HAP-1 (cell line): Measurements from ENCODE around the gene TAF8.
"Not testable (repeated sequence)": the region's sequence is repeated elsewhere in the genome, so short reads cannot be mapped to it uniquely, and the experiment has no call there.

ENCODE experiments used
- DNase-seq, 2 experiments: peaks; one replicate each; pipeline ENCODE4 v3.0.0-alpha.2; 2016 to 2020; ENCODE audit warnings: low spot score in 2 of 2
- H3K27me3 ChIP-seq: fragments of 250-450 bp; sonication (Bioruptor Pico); 2 replicates; pipeline ENCODE4 v1.5.1; 2020; ENCODE audit warnings: low read depth, mild to moderate bottlenecking, moderate library complexity
- H3K36me3 ChIP-seq: fragments of 250-450 bp; sonication (Bioruptor Pico); replicated peaks from 2 replicates; pipeline ENCODE4 v1.5.1; 2020; ENCODE audit warnings: mild to moderate bottlenecking
- H3K4me1 ChIP-seq: fragments of 250-450 bp; sonication (Bioruptor Pico); 2 replicates; pipeline ENCODE4 v1.5.1; 2020; ENCODE audit warnings: mild to moderate bottlenecking
- H3K4me3 ChIP-seq: fragments of 250-450 bp; sonication (Bioruptor Pico); 2 replicates; pipeline ENCODE4 v1.5.1; 2020; ENCODE audit warnings: mild to moderate bottlenecking, moderate library complexity
- H3K9me3 ChIP-seq: fragments of 250-450 bp; sonication (Bioruptor Pico); 2 replicates; pipeline ENCODE4 v1.5.1; 2020; ENCODE audit warnings: mild to moderate bottlenecking, moderate library complexity
- in situ Hi-C: fragments of 300-500 bp; cut with MboI; formaldehyde crosslinking; loops from 3 replicates; pipeline ENCODE4 v1.14.3; 2020; ENCODE audit warnings: low sequenced_read_pairs, inconsistent platforms, mixed read lengths

TAF8 gene

DNA sequence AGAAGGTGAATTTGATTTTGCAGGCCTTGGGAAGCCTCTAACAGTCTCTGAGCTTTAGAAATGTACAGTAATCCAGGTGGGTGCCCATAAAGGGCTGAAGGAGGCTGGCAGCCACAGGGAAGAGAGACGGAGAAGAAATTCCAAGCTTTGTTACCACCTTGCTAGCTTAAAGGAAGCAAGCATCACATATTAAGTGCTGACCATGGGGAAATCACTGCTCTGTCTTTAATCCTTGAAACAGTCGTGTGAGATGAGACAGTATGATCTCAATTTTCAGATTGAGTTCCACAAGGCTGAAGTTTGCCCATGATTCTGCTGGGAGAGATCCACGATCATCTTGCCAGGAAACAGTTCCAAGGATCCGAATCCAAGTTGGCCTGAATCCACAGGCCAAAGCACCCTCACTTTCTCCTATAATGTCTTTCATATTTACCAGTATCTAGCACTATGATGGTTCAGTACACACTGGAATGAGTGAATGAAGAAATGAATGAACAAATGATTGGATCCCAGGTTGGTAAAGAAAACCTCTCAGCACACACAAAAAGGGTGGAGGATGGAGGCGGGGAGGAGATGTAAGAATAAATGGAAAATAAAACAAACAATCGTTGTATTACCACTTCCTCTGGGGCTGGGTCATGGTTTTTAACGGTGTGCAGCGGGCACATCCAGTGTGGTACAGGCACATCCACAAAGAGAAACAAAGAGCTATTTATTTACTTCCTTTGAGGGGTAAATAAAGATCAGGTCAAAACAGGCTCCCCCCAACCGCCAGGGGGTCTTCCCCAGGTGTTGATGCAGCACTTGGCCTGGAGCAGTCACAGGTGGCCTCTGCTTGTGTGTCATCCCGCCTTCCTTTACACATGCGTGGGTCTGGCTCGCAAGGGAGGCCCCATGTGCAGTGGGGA lies 28.2 kb upstream of the TAF8 start:
- no peaks in the 10 kb centered on the region for H3K27me3 ChIP-seq
- in situ Hi-C loops: no loop called here
- H3K4me3 ChIP-seq: no peak overlapping the region
- DNase-seq: no peak
- H3K36me3 ChIP-seq: no peaks in the 10 kb centered on the region
- H3K4me1 ChIP-seq: no peaks in the 10 kb centered on the region
- H3K9me3 ChIP-seq: no peaks in the 10 kb centered on the region

DNA sequence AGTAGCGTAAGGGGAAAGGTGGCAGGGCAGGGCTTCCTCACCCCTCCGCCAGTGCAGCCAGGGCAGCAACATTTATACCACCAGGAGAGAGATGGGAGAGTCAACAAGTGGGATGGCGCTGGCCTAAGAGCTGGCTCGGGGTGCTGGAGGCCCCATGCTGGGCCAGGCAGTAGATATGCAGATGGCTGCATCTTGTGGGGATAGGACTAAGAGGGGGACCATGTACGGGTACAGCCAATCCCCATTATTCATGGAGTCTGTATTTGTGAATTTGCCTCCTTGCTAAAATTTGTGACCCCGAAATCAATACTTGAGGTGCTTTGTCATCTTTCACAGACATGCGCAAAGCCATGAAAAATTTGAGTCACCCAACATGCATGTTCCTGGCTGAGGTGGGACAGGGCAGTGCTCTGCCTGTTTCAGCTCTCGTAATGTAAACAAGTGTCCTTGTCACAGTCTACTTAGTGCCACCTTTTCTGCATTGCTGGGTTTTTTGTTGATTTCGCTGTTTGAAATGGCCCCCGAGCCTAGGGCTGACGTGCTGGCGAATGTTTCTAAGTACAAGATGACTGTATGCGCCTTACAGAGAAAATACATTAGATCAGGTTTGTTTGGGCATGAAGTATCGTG lies 27.5 kb upstream of the TAF8 start:
- DNase-seq: no peak
- no peaks in the 10 kb centered on the region for H3K27me3 ChIP-seq
- no peaks in the 10 kb centered on the region for H3K36me3 ChIP-seq
- no peak overlapping the region for H3K4me3 ChIP-seq
- in situ Hi-C loops: no loop called here
- H3K4me1 ChIP-seq: no peaks in the 10 kb centered on the region
- H3K9me3 ChIP-seq: no peaks in the 10 kb centered on the region

DNA sequence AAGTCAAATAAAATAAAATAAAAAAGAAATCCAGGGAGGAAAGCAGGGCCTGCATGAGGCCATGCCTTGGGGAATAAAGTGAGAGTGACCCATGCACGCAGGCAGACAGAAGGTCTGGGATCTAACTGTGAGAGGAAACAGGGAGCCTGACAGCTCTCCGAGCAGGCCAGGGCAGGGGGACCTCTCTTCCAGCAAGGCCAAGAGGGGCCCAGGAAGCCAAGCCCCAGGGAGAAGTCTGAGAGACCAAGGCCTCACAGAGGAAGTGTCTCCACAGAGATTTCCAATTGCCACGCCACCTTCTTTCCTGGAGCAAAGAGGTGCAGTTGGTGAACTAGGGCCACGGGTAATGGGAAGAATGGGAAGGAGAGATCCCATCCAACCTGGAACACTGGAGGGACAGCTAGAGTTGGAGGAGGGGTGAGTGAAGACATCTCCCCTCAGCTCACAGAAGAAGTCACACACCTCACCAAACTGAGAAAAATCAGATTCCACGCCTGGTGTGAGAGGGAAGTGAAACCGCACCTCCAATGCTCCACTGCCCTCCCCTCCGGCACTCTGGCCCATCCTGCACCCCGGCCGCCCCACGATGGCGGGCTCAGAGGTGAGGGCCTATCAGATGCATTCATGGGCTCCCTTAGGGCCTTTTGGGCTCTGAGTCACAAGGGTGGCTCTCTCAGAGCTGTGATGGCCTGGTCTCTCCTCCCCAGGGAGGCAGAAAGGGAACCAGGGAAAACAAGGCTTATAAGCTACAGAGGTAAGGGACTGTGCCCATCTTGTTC lies 25.1 kb upstream of the TAF8 start:
- H3K27me3 ChIP-seq: no peaks in the 10 kb centered on the region
- H3K4me3 ChIP-seq: no peak overlapping the region
- H3K36me3 ChIP-seq: no peaks in the 10 kb centered on the region
- in situ Hi-C loops: no loop called here
- H3K4me1 ChIP-seq: no peaks in the 10 kb centered on the region
- no peak for DNase-seq
- no peaks in the 10 kb centered on the region for H3K9me3 ChIP-seq

DNA sequence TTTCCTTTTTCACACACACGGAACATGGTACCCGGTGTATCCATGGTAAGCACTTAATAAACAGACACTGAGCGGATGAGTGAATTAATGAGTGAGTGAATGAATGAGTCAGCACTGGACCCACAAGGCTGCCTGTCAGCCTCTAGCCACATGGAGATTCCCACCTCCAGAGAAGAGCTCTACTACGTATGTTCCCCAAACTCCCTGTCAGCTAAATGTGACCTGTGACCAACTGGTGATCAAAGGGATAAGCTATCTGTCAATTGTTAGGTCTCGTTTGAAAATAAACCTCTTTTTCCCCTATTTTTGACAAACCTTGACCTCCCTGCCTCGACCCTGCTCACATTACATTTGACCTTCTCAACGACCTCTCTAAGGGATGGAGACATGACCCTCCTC lies 24.5 kb upstream of the TAF8 start:
- DNase-seq: no peak
- H3K4me3 ChIP-seq: no peak overlapping the region

DNA sequence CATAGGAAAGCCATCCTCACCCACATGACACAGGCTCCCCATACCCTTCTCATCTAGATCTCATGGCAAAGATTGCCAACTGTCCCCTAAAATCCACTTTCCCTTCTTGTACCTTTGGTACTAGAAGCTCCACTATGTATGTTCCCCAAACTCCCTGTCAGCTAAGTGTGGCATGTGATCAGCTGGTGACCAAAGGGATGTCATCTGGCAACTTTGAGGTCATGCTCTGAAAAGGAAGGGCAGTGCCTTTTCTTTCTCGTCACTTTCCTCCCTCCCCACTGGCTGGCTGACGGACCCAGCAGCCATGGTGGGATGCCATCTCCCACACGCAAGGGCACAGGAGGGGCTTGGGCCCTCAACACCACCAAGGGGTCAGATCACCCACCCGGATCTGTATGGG lies 23.8 kb upstream of the TAF8 start:
- Histone ChIP-seq H3K4me3 (no peak overlapping the region), H3K36me3 (no peaks in the 10 kb centered on the region), H3K27me3 (no peaks in the 10 kb centered on the region), H3K9me3 (no peaks in the 10 kb centered on the region), H3K4me1 (no peaks in the 10 kb centered on the region)
- in situ Hi-C loops: no loop called here
- DNase-seq: no peak

More for the DNA sequence above, 24.5 kb upstream of the TAF8 start:
- Histone ChIP-seq H3K9me3 (no peaks in the 10 kb centered on the region), H3K36me3 (no peaks in the 10 kb centered on the region), H3K4me1 (no peaks in the 10 kb centered on the region), H3K27me3 (no peaks in the 10 kb centered on the region)
- in situ Hi-C loops: no loop called here

DNA sequence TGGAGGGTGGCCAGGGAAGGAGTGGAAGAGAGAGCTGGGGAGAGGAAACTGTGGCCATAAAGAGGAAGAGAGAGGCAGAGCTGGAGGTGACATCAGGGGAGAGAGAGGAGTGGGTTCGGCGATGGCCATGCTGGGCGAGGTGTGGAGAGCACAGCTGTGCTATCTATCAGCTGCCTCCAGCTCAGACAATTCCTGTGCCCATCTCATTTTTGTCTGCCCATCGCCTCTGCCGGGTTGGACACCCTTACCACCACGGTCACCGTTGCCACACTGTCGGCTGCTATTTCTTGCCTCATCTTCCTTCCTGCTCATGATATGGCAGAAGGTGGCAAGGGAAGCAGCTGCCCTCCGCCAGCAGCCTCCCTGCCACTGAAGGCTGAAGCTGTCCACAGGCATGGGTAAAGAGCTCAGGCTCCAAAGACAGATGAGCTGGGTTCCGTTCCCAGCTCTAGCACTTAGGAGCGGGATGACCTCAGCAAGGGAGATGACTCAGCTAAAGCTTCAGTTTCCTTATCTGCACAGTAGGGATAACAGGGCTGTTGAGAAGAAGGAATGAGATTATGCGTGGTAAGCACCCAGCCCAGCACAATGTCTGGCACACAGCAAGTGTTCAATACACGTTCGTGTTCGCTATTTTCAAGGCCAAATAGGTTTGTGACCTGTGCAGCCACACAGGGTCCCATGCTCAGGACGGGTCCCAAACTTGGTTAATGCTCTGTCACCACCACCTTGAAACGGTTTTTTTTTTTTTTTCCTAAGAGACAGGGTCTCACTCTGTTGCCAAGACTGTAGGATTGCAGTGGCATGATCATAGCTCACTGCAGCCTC lies 21.9 kb upstream of the TAF8 start:
- no peak for DNase-seq
- Histone ChIP-seq H3K9me3 (no peaks in the 10 kb centered on the region), H3K27me3 (no peaks in the 10 kb centered on the region), H3K36me3 (no peaks in the 10 kb centered on the region), H3K4me3 (no peak overlapping the region), H3K4me1 (no peaks in the 10 kb centered on the region)
- in situ Hi-C loops: no loop called here

DNA sequence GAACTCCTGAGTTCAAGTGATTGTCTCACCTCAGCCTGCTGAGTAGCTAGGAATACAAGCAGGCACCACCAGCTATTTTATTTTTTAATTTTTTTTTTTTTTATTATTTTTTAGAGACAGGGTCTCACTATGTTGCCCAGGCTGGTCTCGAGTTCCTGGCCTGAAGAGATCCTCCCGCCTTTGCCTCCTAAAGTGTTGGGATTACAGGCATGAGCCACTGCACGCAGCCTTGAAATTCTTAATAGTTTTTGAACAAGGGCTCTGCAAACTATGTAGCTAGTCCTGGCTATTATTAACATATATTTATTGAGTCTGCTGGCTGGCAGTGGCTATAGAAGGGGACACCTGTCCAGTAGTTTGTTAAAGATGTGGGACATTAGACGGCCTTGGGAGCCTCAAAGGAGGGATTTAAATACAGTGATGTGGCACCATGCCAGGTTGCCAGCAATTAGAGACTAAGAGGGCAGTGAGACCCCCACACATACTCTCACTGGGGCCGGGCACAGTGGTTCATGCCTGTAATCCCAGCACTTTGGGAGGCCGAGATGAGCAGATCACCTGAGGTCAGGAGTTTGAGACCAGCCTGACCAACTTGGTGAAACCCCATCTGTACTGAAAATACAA lies 21.1 kb upstream of the TAF8 start:
- Histone ChIP-seq H3K27me3 (no peaks in the 10 kb centered on the region), H3K4me1 (no peaks in the 10 kb centered on the region)
- in situ Hi-C loops: no loop called here

DNA sequence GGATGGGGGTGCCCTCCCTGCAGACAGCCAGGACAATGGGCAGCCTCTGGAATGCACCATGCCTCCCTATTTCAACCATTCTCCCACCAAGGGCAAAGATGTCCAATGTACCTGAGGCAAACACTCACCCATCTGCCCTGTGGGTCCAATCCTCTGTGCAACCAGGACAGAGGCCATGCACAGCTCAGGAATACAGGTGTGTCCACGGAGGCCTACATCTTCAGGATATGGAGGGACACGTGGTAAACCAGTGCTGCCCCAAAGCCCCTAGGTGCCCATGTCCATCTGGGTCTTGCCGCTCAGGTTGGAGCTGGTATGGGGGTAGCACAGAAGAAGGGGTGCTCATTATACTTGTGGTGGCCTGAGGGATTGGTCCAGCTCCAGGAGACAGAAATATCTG lies 20.4 kb upstream of the TAF8 start:
- no peaks in the 10 kb centered on the region for H3K9me3 ChIP-seq
- H3K4me3 ChIP-seq: no peak overlapping the region
- no peaks in the 10 kb centered on the region for H3K4me1 ChIP-seq
- DNase-seq: no peak
- no peaks in the 10 kb centered on the region for H3K27me3 ChIP-seq
- H3K36me3 ChIP-seq: no peaks in the 10 kb centered on the region
- in situ Hi-C loops: no loop called here

More for the DNA sequence above, 21.1 kb upstream of the TAF8 start:
- Histone ChIP-seq H3K4me3 (no peak overlapping the region), H3K36me3 (no peaks in the 10 kb centered on the region), H3K9me3 (no peaks in the 10 kb centered on the region)
- no peak for DNase-seq

DNA sequence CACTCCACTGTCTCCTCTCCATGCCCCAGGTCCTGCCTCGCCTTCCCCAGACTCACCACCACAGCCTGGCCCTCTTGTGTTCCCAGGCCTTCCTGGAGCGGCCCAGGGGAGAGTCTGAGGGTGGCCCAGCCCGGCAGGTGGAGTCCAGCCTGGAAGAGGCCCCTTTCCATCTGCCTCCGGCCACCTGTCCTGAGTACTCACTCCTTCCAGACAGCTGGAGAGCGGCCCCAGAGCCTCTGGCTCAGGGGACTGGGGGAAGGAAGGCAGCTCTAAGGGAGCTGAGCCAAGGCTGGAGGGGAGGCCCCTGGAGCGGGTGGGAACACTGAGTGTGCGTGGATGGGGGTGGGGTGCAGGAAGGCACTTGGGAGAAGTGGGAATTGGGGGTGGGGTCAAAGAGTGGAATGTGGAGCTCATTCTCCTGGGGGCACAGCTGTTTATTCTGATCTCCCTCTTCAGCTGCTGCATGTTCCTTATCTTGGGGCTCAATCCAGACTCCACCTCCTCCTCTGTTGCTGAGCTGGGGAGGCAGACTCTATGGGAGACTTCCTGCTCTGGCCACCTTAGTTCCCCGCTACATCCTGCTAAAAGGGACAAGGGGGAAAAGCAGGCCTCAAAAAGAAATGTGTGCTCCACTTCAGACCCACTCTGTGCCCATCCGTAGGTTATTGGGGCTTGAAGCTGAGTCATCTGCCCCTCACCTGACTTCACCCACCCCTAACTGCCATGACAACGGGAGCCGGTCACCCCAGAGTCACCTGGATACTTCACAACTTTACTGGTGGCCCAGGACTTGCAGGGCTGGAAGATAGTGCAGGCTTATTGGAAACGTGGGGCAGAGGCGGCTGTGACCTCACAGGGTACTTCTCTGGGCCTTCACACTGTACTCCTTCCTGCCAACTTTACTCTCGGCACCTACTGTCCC lies 19.5 kb upstream of the TAF8 start:
- Histone ChIP-seq H3K4me3 (no peak overlapping the region), H3K4me1 (no peaks in the 10 kb centered on the region), H3K27me3 (no peaks in the 10 kb centered on the region), H3K9me3 (no peaks in the 10 kb centered on the region), H3K36me3 (no peaks in the 10 kb centered on the region)
- DNase-seq: no peak
- in situ Hi-C loops: no loop called here

DNA sequence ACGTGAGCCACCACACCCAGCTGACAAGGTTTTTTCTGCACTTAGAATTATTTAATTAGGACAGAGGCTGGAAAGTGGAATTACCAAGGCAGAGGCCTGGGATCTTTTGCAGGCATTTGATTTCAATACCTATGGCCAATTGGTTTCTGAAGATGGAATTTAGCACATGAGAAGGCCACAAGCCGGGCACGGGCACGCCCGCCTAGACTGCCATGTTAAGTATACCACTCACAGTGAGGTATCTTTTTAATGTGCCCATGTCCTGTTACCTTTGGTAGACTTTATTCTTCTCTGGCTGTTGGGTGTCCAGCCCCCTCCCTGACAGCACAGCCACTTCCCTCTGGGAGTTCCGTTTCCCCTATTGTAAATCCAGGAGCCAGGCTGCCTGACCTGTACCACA lies 18.0 kb upstream of the TAF8 start:
- H3K4me3 ChIP-seq: no peak overlapping the region
- no peaks in the 10 kb centered on the region for H3K36me3 ChIP-seq
- H3K9me3 ChIP-seq: no peaks in the 10 kb centered on the region
- no peaks in the 10 kb centered on the region for H3K27me3 ChIP-seq
- H3K4me1 ChIP-seq: no peaks in the 10 kb centered on the region
- DNase-seq: no peak
- in situ Hi-C loops: no loop called here

DNA sequence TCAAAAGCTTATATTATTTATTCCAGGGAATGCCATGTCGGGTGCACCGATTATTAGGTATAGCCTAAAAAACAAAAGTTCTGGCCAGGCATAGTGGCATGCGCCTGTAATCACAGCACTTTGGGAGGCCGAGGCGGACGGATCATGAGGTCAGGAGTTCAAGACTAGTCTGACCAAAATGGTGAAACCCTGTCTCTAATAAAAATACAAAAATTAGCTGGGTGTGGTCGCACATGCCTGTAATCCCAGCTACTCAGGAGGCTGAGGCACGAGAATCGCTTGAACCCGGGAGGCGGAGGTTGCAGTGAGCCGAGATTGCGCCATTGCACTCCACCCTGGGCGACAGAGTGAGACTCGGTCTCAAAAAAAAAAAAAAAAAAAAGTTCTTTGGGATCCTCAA lies 12.7 kb upstream of the TAF8 start:
- H3K36me3 ChIP-seq, DNase-seq, H3K27me3 ChIP-seq, in situ Hi-C loops, H3K9me3 ChIP-seq, H3K4me1 ChIP-seq, H3K4me3 ChIP-seq: not testable (repeated sequence)

DNA sequence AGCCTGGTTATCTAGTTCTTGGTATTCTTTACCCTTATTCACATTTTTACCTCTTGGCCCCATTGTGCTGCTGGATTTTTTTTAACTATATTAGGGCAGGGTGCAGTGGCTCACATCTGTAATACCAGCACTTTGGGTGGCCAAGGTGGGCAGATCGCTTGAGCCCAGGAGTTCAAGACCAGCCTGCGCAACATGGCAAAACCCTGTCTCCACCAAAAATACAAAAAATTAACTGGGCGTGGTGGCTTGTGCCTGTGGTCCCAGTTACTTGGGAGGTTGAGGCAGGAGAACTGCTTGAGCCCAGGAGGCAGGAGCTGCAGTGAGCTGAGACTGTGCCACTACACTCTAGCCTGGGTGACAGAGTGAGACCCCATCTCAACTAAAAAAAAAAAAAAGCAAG lies 12.2 kb upstream of the TAF8 start:
- H3K9me3 ChIP-seq: no peaks in the 10 kb centered on the region
- no peak for DNase-seq
- H3K4me3 ChIP-seq: no peak overlapping the region
- no peaks in the 10 kb centered on the region for H3K36me3 ChIP-seq
- H3K4me1 ChIP-seq: no peaks in the 10 kb centered on the region
- H3K27me3 ChIP-seq: no peaks in the 10 kb centered on the region
- in situ Hi-C loops: no loop called here
